SH-SY5Y (cell line): ENCODE measurements around the gene FTL.

Source experiments
- GATA2 ChIP-seq: IDR thresholded peaks from 2 replicates; pipeline ENCODE4 v1.6.1; 2011; ENCODE audit warnings: mild to moderate bottlenecking, low read depth, low read length
- GATA3 ChIP-seq: IDR thresholded peaks from 2 replicates; pipeline ENCODE4 v1.6.1; 2011; ENCODE audit warnings: low read depth, mild to moderate bottlenecking, low read length, moderate library complexity

FTL gene

GRCh38 chr19:48965040-48965805, at the start of gene FTL:
Gene FTL, plus strand, starts transcription at chr19:48965309. Its CDS starts 199 bp downstream, at chr19:48965508.
- TF ChIP-seq GATA2 (no peak), GATA3 (no peak)

GRCh38 chr19:48915757-48916156, 49.4 kb upstream of the FTL start:
- no peak for TF ChIP-seq GATA3
- TF ChIP-seq GATA2 = no peak

- TF ChIP-seq GATA2 = no peak
- no peak for TF ChIP-seq GATA3
Observed at GRCh38 chr19:48918071-48918470, 47.0 kb upstream of the FTL start.

- TF ChIP-seq GATA3 (no peak), GATA2 (no peak)
Observed at GRCh38 chr19:48918801-48919247, 46.3 kb upstream of the FTL start.

- TF ChIP-seq GATA2 (no peak), GATA3 (no peak)
Observed at GRCh38 chr19:48920949-48921348, 44.2 kb upstream of the FTL start.

GRCh38 chr19:48921721-48922500, 43.2 kb upstream of the FTL start:
- TF ChIP-seq GATA3 (no peak), GATA2 (no peak)

GRCh38 chr19:48922548-48923490, 42.3 kb upstream of the FTL start:
- no peak for TF ChIP-seq GATA3
- TF ChIP-seq GATA2 = no peak

- TF ChIP-seq GATA3 (no peak), GATA2 (no peak)
Observed at GRCh38 chr19:48925240-48925843, 39.8 kb upstream of the FTL start.

GRCh38 chr19:48926909-48927308, 38.2 kb upstream of the FTL start:
- no peak for TF ChIP-seq GATA3
- no peak for TF ChIP-seq GATA2

GRCh38 chr19:48928164-48929025, 36.7 kb upstream of the FTL start:
- TF ChIP-seq GATA3 (no peak), GATA2 (no peak)

GRCh38 chr19:48933382-48933932, 31.7 kb upstream of the FTL start, which contains the start of gene DHDH:
Gene DHDH, plus strand, starts transcription at chr19:48933699. Its CDS starts 23 bp downstream, at chr19:48933722.
- TF ChIP-seq GATA3 (no peak), GATA2 (no peak)

GRCh38 chr19:48934837-48935236, 30.3 kb upstream of the FTL start:
- TF ChIP-seq GATA3 (no peak), GATA2 (no peak)
